IMR-90 (cell line): ENCODE data around the gene TCF20. TPM values are rescaled to one million over a fixed set of nuclear protein-coding genes. Genes with fewer than 3 reads are reported as not detected.

Experiments
- ATAC-seq: fragments of 200-7000 bp; cut with Tn5 transposase; 2 replicates; pipeline ENCODE4 v1.9.1; 2020; ENCODE audit warnings: low read depth, mild to moderate bottlenecking, moderate library complexity
- BruUV-seq: library from RNA; stranded (reverse); fragments of 400-500 nt; replicated peaks from 2 replicates; lab custom pipeline; 2021; lab: Mats Ljungman, UMichigan
- CTCF ChIA-PET: fragments of 300-600 bp; formaldehyde crosslinking; extraction: SDS; loops from one replicate; lab custom pipeline; 2021; ENCODE audit warnings: antibody characterized with exemption; lab: Yijun Ruan, JAX
- POLR2A ChIA-PET: fragments of 300-600 bp; sonication (Branson Sonifier 250); formaldehyde crosslinking; loops from one replicate; lab custom pipeline; 2022; ENCODE audit warnings: antibody characterized with exemption; ENCODE audit not compliant: unreplicated experiment; lab: Charles Lee
- DNase-seq: peaks from one replicate; pipeline ENCODE4 v3.0.0; 2013
- H2AFZ ChIP-seq: replicated peaks from 2 replicates; pipeline ENCODE3; 2013; ENCODE audit warnings: low read length, mild to moderate bottlenecking; ENCODE audit not compliant: poor library complexity
- H2AK5ac ChIP-seq: 2 replicates; pipeline ENCODE4 v1.6.1; 2013; ENCODE audit warnings: low read depth, low read length, inconsistent platforms
- H2AK9ac ChIP-seq: replicated peaks from 2 replicates; pipeline ENCODE3; 2013; ENCODE audit warnings: mild to moderate bottlenecking, low read depth, low read length, moderate library complexity; ENCODE audit not compliant: poor library complexity
- H2BK120ac ChIP-seq: 2 replicates; pipeline ENCODE4 v1.6.1; 2013; ENCODE audit warnings: low read depth, low read length, inconsistent platforms
- H2BK15ac ChIP-seq: 3 replicates; pipeline ENCODE4 v1.6.1; 2013; ENCODE audit warnings: low read depth, low read length, inconsistent platforms
- H2BK20ac ChIP-seq: 2 replicates; pipeline ENCODE4 v1.6.1; 2013; ENCODE audit warnings: low read depth, mild to moderate bottlenecking, inconsistent platforms, low read length, moderate library complexity
- H2BK5ac ChIP-seq: 2 replicates; pipeline ENCODE4 v1.6.1; 2013; ENCODE audit warnings: mild to moderate bottlenecking, low read depth, low read length, inconsistent platforms; ENCODE audit not compliant: poor library complexity, severe bottlenecking
- H3K14ac ChIP-seq: replicated peaks from 2 replicates; pipeline ENCODE4 v1.6.1; 2013; ENCODE audit warnings: low read depth, low read length, inconsistent platforms
- H3K18ac ChIP-seq: 2 replicates; pipeline ENCODE4 v1.6.1; 2013; ENCODE audit warnings: low read depth, low read length, control low read depth
- H3K23ac ChIP-seq: 2 replicates; pipeline ENCODE4 v1.6.1; 2013; ENCODE audit warnings: low read depth, low read length, inconsistent platforms
- H3K27ac ChIP-seq: 2 replicates; pipeline ENCODE4 v1.5.1; 2013; ENCODE audit warnings: mild to moderate bottlenecking, control low read depth, low read length; ENCODE audit not compliant: insufficient read depth
- H3K27me3 ChIP-seq: 2 replicates; pipeline ENCODE4 v1.6.1; 2013; ENCODE audit warnings: low read length; ENCODE audit not compliant: control insufficient read depth, insufficient read depth
- H3K36me3 ChIP-seq: 2 replicates; pipeline ENCODE4 v1.6.1; 2013; ENCODE audit warnings: low read length, mixed read lengths; ENCODE audit not compliant: control insufficient read depth, insufficient read depth
- H3K4ac ChIP-seq: 2 replicates; pipeline ENCODE4 v1.6.1; 2013; ENCODE audit warnings: low read depth, low read length, inconsistent platforms
- H3K4me1 ChIP-seq: 2 replicates; pipeline ENCODE4 v1.6.1; 2013; ENCODE audit warnings: low read length, mixed read lengths; ENCODE audit not compliant: control insufficient read depth, insufficient read depth
- H3K4me2 ChIP-seq: 2 replicates; pipeline ENCODE4 v1.6.1; 2013; ENCODE audit warnings: low read depth, mild to moderate bottlenecking, control low read depth, low read length, moderate library complexity
- H3K4me3 ChIP-seq: 2 replicates; pipeline ENCODE4 v1.5.1; 2013; ENCODE audit warnings: low read depth, mild to moderate bottlenecking, control low read depth, low read length, moderate library complexity; ENCODE audit not compliant: insufficient read depth
- H3K56ac ChIP-seq: 2 replicates; pipeline ENCODE4 v1.6.1; 2013; ENCODE audit warnings: low read length, inconsistent platforms; ENCODE audit not compliant: insufficient read depth; ENCODE audit errors: extremely low read depth
- H3K79me1 ChIP-seq, 2 experiments: 2 replicates each; pipeline ENCODE4 v1.6.1; 2013; ENCODE audit warnings: low read length in 2 of 2, inconsistent platforms in 1 of 2, low read depth in 1 of 2
- H3K9ac ChIP-seq: 2 replicates; pipeline ENCODE4 v1.6.1; 2013; ENCODE audit warnings: low read depth, low read length, control low read depth
- H3K9me1 ChIP-seq: 2 replicates; pipeline ENCODE4 v1.6.1; 2013; ENCODE audit warnings: low read length, inconsistent platforms; ENCODE audit not compliant: insufficient read depth
- H3K9me3 ChIP-seq: 2 replicates; pipeline ENCODE4 v1.6.1; 2013; ENCODE audit warnings: low read length; ENCODE audit not compliant: control insufficient read depth, insufficient read depth
- H4K20me1 ChIP-seq: 2 replicates; pipeline ENCODE4 v1.6.1; 2013; ENCODE audit warnings: low read length, inconsistent platforms; ENCODE audit not compliant: insufficient read depth
- H4K5ac ChIP-seq: 2 replicates; pipeline ENCODE4 v1.6.1; 2013; ENCODE audit warnings: mild to moderate bottlenecking, low read depth, low read length, control low read depth
- H4K8ac ChIP-seq, 2 experiments: 2 replicates each; pipeline ENCODE4 v1.6.1; 2013; ENCODE audit warnings: low read depth in 2 of 2, low read length in 2 of 2, control low read depth in 1 of 2, inconsistent platforms in 1 of 2
- H4K91ac ChIP-seq: 2 replicates; pipeline ENCODE4 v1.6.1; 2013; ENCODE audit warnings: low read depth, low read length, inconsistent platforms; ENCODE audit not compliant: insufficient read depth
- BHLHE40 ChIP-seq: fragments of 150-350 bp; IDR thresholded peaks from 2 replicates; pipeline ENCODE4 v1.6.1; 2016; ENCODE audit warnings: mild to moderate bottlenecking, low read depth, low read length
- CEBPB ChIP-seq: IDR thresholded peaks from 2 replicates; pipeline ENCODE4 v1.6.1; 2012; ENCODE audit warnings: low read depth, low read length, improper control_type of control experiment
- CHD1 ChIP-seq: IDR thresholded peaks from 2 replicates; pipeline ENCODE4 v1.6.1; 2012; ENCODE audit warnings: low read depth, low read length, improper control_type of control experiment
- CTCF ChIP-seq: conservative IDR thresholded peaks from 2 replicates; pipeline ENCODE4 v1.5.1; 2012; ENCODE audit warnings: mild to moderate bottlenecking, low read depth, low read length, improper control_type of control experiment
- FOS ChIP-seq: fragments of 150-350 bp; IDR thresholded peaks from 2 replicates; pipeline ENCODE4 v1.6.1; 2016; ENCODE audit warnings: low read depth, low read length
- MAFK ChIP-seq: IDR thresholded peaks from 2 replicates; pipeline ENCODE4 v1.6.1; 2012; ENCODE audit warnings: low read depth, low read length, improper control_type of control experiment
- MAZ ChIP-seq: IDR thresholded peaks from 2 replicates; pipeline ENCODE4 v1.6.1; 2012; ENCODE audit warnings: low read depth, mild to moderate bottlenecking, low read length, improper control_type of control experiment, moderate library complexity, borderline replicate concordance
- MXI1 ChIP-seq: IDR thresholded peaks from 2 replicates; pipeline ENCODE4 v1.6.1; 2012; ENCODE audit warnings: low read depth, mild to moderate bottlenecking, low read length, moderate library complexity, borderline replicate concordance
- NFE2L2 ChIP-seq: fragments of 150-350 bp; IDR thresholded peaks from 2 replicates; pipeline ENCODE4 v1.6.1; 2016; ENCODE audit warnings: low read depth, mild to moderate bottlenecking, low read length
- POLR2A ChIP-seq: IDR thresholded peaks from 2 replicates; pipeline ENCODE4 v1.6.1; 2012; ENCODE audit warnings: mild to moderate bottlenecking, low read depth, low read length
- RAD21 ChIP-seq: IDR thresholded peaks from 2 replicates; pipeline ENCODE4 v1.6.1; 2012; ENCODE audit warnings: low read length, improper control_type of control experiment
- RCOR1 ChIP-seq: IDR thresholded peaks from 2 replicates; pipeline ENCODE4 v1.6.1; 2012; ENCODE audit warnings: mild to moderate bottlenecking, low read length, improper control_type of control experiment; ENCODE audit not compliant: insufficient replicate concordance
- RFX5 ChIP-seq: IDR thresholded peaks from 2 replicates; pipeline ENCODE4 v1.8.0; 2012; ENCODE audit warnings: low read depth, mild to moderate bottlenecking, low read length, moderate library complexity
- SMC3 ChIP-seq: fragments of 150-350 bp; IDR thresholded peaks from 2 replicates; pipeline ENCODE4 v1.6.1; 2016; ENCODE audit warnings: low read depth, mild to moderate bottlenecking, antibody characterized with exemption, low read length, moderate library complexity
- USF2 ChIP-seq: fragments of 150-350 bp; IDR thresholded peaks from 2 replicates; pipeline ENCODE4 v1.6.1; 2017; ENCODE audit warnings: mild to moderate bottlenecking, antibody characterized with exemption, low read length, low read depth
- WGBS, 2 experiments: methylation state at CpG; one replicate each; pipeline versions ENCODE4 v1.1.5 to v1.1.7; 2013; ENCODE audit warnings: missing lambda C conversion rate in 2 of 2; ENCODE audit not compliant: insufficient read length in 1 of 2; ENCODE audit errors: extremely low coverage in 2 of 2; 5-methylcytosine and 5-hydroxymethylcytosine counted together
- dilution Hi-C: fragments of 300-500 bp; cut with HindIII; formaldehyde crosslinking; loops from one replicate; pipeline ENCODE4 v1.14.3; 2018; ENCODE audit warnings: low sequenced_read_pairs; ENCODE audit not compliant: unreplicated experiment
- in situ Hi-C: fragments of 300-500 bp; cut with MboI; formaldehyde crosslinking; loops from 3 replicates; pipeline ENCODE4 v1.14.3; 2019; ENCODE audit warnings: low sequenced_read_pairs, inconsistent platforms, mixed read lengths
- intact Hi-C: fragments of 100-400 bp; cut with micrococcal nuclease; formaldehyde crosslinking; loops from 2 replicates; pipeline ENCODE4 v1.10.0; 2022
- polyA plus RNA-seq, 3 experiments: library from polyadenylated mRNA; depleted of rRNA; stranded (reverse); fragments of >200 nt; gene quantifications; 2 replicates each; pipeline ENCODE4 v1.2.3, GENCODE V29; 2012; ENCODE audit warnings: low replicate concordance in 1 of 3
- total RNA-seq: library from RNA; depleted of rRNA; stranded (reverse); fragments of >200 nt; gene quantifications from 2 replicates; pipeline ENCODE4 v1.2.3, GENCODE V29; 2012
- TF ChIP-seq, protein P1 (sequence below): fragments of 150-350 bp; IDR thresholded peaks from 2 replicates; pipeline ENCODE4 v1.6.1; 2016; ENCODE audit warnings: low read depth, mild to moderate bottlenecking, low read length, moderate library complexity, borderline replicate concordance

Gene TCF20
- total and polyA plus RNA-seq, 2 of the 4 experiments (the other 2 are of a cell fraction): 8.9 to 23.7 TPM

DNA sequence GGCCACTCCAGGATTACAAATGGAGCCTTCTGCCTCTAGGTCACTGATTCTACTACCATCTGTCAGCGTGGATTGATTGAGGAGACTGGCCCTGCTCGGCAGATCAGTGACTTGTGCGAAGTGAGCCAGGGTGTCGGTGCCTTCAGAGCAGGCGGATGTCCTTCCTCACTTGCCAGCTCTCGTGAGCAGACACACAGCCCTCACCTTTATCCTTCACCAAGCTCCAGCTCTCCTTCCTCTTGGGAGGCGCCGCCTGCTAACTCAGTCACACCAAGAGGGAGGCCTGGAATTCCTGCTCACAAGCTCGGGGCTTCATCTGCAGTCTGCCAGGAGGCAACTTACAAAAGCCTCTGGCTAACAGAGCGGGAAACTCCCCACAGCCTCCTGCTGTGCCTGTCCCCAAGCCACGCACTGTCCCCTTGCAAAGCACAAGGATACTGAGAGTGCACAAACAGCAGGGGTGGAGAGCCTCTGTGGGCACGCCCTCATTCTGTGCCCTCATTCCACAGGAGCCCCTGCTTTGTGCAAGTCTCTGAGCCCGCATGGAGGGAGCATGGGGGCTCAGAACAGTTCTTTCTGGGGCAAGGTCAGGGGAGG, 3.5 kb upstream of the TCF20 start:
- ATAC-seq: no peak
- Histone ChIP-seq H2BK120ac (no peak overlapping the region), H4K8ac (no peak overlapping the region), H3K4me3 (no peak overlapping the region), H4K5ac (no peak overlapping the region), H3K27me3 (peaks cover 4% of the 10 kb centered on the region; the same call in 1 of the 2 replicates), H3K36me3 (no peaks in the 10 kb centered on the region), H3K56ac (no peak overlapping the region), H3K27ac (no peak overlapping the region), H4K20me1 (peaks cover 11% of the 10 kb centered on the region), H3K14ac (no peak overlapping the region), H3K23ac (no peak overlapping the region), H2BK5ac (no peak overlapping the region), H3K18ac (no peak overlapping the region), H3K79me1 (peaks cover 5 to 7% of the 10 kb centered on the region in 2 experiments; a peak in 3 of 4 replicates), H3K4me1 (no peaks in the 10 kb centered on the region), H3K9ac (no peak overlapping the region), H3K4ac (no peak overlapping the region), H2BK20ac (no peak overlapping the region), H2AK9ac (no peak overlapping the region), H3K9me1 (no peaks in the 10 kb centered on the region), H3K4me2 (no peak overlapping the region), H2AK5ac (no peak overlapping the region), H3K9me3 (no peaks in the 10 kb centered on the region), H4K91ac (no peak overlapping the region), H2BK15ac (no peak overlapping the region), H2AFZ (no peak overlapping the region)
- dilution Hi-C loops: no loop called here
- 42% methylated on average over 4 of the region's 13 CpGs; no CpG with 5 or more reads in 1 of the 2 experiments for WGBS, 2 experiments
- no peak for DNase-seq
- no TSS peak for BruUV-seq
- POLR2A ChIA-PET: no interaction called here
- TF ChIP-seq RAD21: no peak
- no peak for TF ChIP-seq MAZ
- TF ChIP-seq MXI1: no peak
- no peak for TF ChIP-seq RCOR1
- no peak for TF ChIP-seq NFE2L2
- TF ChIP-seq MAFK: no peak
- no peak for TF ChIP-seq CTCF
- no peak for TF ChIP-seq FOS
- TF ChIP-seq CHD1: no peak
- TF ChIP-seq CEBPB: no peak
- no peak for TF ChIP-seq USF2
- TF ChIP-seq RFX5: no peak
- TF ChIP-seq, protein P1, sequence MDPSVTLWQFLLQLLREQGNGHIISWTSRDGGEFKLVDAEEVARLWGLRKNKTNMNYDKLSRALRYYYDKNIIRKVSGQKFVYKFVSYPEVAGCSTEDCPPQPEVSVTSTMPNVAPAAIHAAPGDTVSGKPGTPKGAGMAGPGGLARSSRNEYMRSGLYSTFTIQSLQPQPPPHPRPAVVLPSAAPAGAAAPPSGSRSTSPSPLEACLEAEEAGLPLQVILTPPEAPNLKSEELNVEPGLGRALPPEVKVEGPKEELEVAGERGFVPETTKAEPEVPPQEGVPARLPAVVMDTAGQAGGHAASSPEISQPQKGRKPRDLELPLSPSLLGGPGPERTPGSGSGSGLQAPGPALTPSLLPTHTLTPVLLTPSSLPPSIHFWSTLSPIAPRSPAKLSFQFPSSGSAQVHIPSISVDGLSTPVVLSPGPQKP: no peak
- TF ChIP-seq POLR2A: no peak
- no peak for TF ChIP-seq SMC3
- no peak for TF ChIP-seq BHLHE40
- in situ Hi-C loops: no loop called here
- CTCF ChIA-PET: no interaction called here
- intact Hi-C loops: no loop called here
